ENCODE measurements around the gene KCNG2.
"Not testable (repeated sequence)": the region's sequence is repeated elsewhere in the genome, so short reads cannot be mapped to it uniquely, and the experiment has no call there.

Gene KCNG2

GRCh38 chr18:79871026-79871390 lies 73.3 kb downstream of the KCNG2 start:
- no peak for DNase-seq (ENCODE audit: low spot score)

GRCh38 chr18:79871481-79872091 lies 73.8 kb downstream of the KCNG2 start:
- DNase-seq (ENCODE audit: low spot score): no peak

GRCh38 chr18:79872527-79873444 lies 75.0 kb downstream of the KCNG2 start:
- DNase-seq (ENCODE audit: low spot score): no peak

GRCh38 chr18:79873449-79874110 lies 75.8 kb downstream of the KCNG2 start:
- DNase-seq (ENCODE audit: low spot score): no peak

GRCh38 chr18:79874553-79875530 lies 77.1 kb downstream of the KCNG2 start:
- no peak for DNase-seq (ENCODE audit: low spot score)

GRCh38 chr18:79875531-79875919 lies 77.8 kb downstream of the KCNG2 start:
- DNase-seq (ENCODE audit: low spot score): no peak

- no peak for DNase-seq (ENCODE audit: low spot score)
These were observed 78.3 kb downstream of the KCNG2 start for GRCh38 chr18:79875931-79876461.

- DNase-seq (ENCODE audit: low spot score): no peak
These were observed 78.8 kb downstream of the KCNG2 start for GRCh38 chr18:79876497-79876896.

GRCh38 chr18:79877163-79878091 lies 79.7 kb downstream of the KCNG2 start:
- no peak for DNase-seq (ENCODE audit: low spot score)

GRCh38 chr18:79878246-79878645 lies 80.5 kb downstream of the KCNG2 start:
- not testable (repeated sequence) for DNase-seq (ENCODE audit: low spot score)

- DNase-seq (ENCODE audit: low spot score): no peak
These were observed 81.1 kb downstream of the KCNG2 start for GRCh38 chr18:79878741-79879378.

- DNase-seq (ENCODE audit: low spot score): no peak
These were observed 81.8 kb downstream of the KCNG2 start for GRCh38 chr18:79879566-79879965.

GRCh38 chr18:79881695-79882094 lies 84.0 kb downstream of the KCNG2 start:
- DNase-seq (ENCODE audit: low spot score): no peak

- no peak for DNase-seq (ENCODE audit: low spot score)
These were observed 84.9 kb downstream of the KCNG2 start for GRCh38 chr18:79882522-79883241.

- DNase-seq (ENCODE audit: low spot score): no peak
These were observed 85.9 kb downstream of the KCNG2 start for GRCh38 chr18:79883461-79884293.

GRCh38 chr18:79884294-79884962 lies 86.7 kb downstream of the KCNG2 start:
- no peak for DNase-seq (ENCODE audit: low spot score)

- no peak for DNase-seq (ENCODE audit: low spot score)
These were observed 87.4 kb downstream of the KCNG2 start for GRCh38 chr18:79884963-79885728.
